ENCODE results near the gene TAX1BP3. TPM values are rescaled to one million over a fixed set of nuclear protein-coding genes. Genes with fewer than 3 reads are reported as not detected.

The TAX1BP3 gene
- total RNA-seq, 4 donors from 2014 or later, result 103 to 245 (median 202) TPM

DNA sequence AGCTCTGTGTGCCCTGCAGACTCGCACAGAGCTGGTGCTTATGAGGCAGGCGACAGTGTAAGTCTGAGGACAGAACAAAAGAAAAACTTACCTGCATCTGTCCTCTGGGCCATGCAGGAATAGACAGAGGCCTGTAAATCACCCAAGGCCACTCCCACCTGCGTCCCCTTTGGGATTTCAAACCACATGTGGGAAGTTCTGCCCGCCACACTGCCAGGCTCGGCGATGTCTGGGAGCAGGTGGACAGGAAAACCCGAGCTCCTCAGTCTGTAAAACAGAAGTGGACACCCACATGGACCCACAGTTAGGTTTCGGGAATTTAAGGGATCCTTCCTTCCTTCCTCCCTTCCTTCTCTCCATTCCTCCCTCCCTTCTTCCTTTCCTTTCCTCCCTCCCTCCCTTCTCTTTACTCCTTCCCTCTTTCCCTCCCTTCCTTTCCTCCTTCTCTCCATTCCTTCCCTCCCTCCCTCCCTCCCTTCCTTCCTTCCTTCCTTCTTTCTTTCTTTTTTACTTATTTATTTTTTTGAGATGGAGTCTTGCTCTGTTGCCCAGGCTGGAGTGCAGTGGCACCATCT, 47.1 kb downstream of the TAX1BP3 start:
- no peak for DNase-seq (ENCODE audit: low spot score in 2 of 2)
- Histone ChIP-seq H3K4me3 (no peak overlapping the region), H3K27ac (no peak overlapping the region), H3K27me3 (no peaks in the 10 kb centered on the region), H3K4me1 (no peaks in the 10 kb centered on the region), H3K36me3 (peaks cover 86% of the 10 kb centered on the region), H3K9me3 (no peaks in the 10 kb centered on the region)
- TF ChIP-seq, protein P1, sequence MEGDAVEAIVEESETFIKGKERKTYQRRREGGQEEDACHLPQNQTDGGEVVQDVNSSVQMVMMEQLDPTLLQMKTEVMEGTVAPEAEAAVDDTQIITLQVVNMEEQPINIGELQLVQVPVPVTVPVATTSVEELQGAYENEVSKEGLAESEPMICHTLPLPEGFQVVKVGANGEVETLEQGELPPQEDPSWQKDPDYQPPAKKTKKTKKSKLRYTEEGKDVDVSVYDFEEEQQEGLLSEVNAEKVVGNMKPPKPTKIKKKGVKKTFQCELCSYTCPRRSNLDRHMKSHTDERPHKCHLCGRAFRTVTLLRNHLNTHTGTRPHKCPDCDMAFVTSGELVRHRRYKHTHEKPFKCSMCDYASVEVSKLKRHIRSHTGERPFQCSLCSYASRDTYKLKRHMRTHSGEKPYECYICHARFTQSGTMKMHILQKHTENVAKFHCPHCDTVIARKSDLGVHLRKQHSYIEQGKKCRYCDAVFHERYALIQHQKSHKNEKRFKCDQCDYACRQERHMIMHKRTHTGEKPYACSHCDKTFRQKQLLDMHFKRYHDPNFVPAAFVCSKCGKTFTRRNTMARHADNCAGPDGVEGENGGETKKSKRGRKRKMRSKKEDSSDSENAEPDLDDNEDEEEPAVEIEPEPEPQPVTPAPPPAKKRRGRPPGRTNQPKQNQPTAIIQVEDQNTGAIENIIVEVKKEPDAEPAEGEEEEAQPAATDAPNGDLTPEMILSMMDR (IDR thresholded peaks at IDR 0.05), result no peak
- TF ChIP-seq POLR2A (IDR thresholded peaks at IDR 0.05), result no peak
- TF ChIP-seq EP300 (IDR thresholded peaks at IDR 0.05), result no peak
- WGBS, result 92% methylated on average over 8 of the region's 8 CpGs

DNA sequence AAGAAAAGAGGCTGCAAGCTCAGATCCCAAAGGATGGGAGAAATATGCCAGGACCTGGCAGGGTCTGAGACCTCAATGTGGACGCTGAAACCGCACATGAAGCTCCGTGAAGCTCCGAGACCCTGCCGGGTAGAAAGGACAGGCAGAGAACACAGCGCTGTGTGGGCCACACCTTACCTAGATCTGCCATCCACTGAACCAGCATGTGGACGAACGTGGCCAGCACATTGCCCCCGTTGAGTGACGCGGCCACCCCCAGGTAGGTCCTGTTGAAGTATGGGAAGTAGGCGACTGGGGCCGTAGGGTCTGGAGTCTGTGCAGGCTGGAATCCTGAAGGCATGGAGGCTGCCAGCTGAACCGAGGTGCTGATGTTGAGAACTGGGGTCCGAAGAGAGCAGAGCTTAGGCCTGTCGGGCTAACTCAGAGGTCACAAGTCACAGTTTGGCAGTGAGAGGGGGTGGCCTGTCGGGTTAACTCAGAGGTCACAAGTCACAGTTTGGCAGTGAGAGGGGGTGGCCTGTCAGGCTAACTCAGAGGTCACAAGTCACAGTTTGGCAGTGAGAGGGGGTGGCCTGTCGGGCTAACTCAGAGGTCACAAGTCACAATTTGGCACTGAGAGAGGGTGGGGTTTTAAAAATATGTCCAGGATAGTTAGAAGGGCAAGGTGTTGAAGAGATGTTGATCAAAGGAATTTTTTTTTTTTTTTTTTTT, 53.1 kb downstream of the TAX1BP3 start:
- no peak for DNase-seq (ENCODE audit: low spot score in 2 of 2)
- WGBS, result 96% methylated on average over 18 of the region's 18 CpGs
- H3K4me1 ChIP-seq, result no peaks in the 10 kb centered on the region
- H3K36me3 ChIP-seq, result peaks cover 95% of the 10 kb centered on the region
- no peaks in the 10 kb centered on the region for H3K27me3 ChIP-seq
- H3K4me3 ChIP-seq, result no peak overlapping the region
- no peaks in the 10 kb centered on the region for H3K9me3 ChIP-seq
- TF ChIP-seq POLR2AphosphoS5 (IDR thresholded peaks at IDR 0.05) (no peak), POLR2A (IDR thresholded peaks at IDR 0.05) (no peak), EP300 (IDR thresholded peaks at IDR 0.05) (no peak)
- TF ChIP-seq, protein P1 (IDR thresholded peaks at IDR 0.05), result no peak
- no peak overlapping the region for H3K27ac ChIP-seq

DNA sequence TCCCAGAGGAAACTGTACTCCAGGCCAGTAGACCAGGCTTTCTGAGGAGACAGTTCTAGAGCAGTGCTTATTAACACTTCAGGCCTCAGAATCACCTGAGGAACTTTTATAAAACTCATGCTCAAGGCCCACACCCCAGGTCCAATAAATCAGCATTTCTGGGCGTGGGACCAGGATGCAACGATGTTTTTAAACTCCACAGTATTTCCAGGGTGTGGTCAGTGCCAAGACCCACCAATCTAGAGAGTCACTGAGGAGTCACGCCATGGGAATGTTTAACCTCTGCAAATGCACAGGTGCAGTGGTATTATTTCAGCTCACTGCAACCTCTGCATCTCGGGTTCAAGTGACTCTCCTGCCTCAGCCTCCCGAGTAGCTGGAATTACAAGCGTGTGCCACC, 55.3 kb downstream of the TAX1BP3 start:
- no peak for TF ChIP-seq EP300 (IDR thresholded peaks at IDR 0.05)
- TF ChIP-seq, protein P1 (IDR thresholded peaks at IDR 0.05), result no peak
- no peak for TF ChIP-seq POLR2AphosphoS5 (IDR thresholded peaks at IDR 0.05)
- no peak for TF ChIP-seq POLR2A (IDR thresholded peaks at IDR 0.05)
- Histone ChIP-seq H3K4me1 (no peaks in the 10 kb centered on the region), H3K27me3 (no peaks in the 10 kb centered on the region), H3K36me3 (peaks cover 95% of the 10 kb centered on the region), H3K4me3 (no peak overlapping the region), H3K27ac (no peak overlapping the region), H3K9me3 (no peaks in the 10 kb centered on the region)
- no peak for DNase-seq (ENCODE audit: low spot score in 2 of 2)
- 84% methylated on average over 5 of the region's 6 CpGs for WGBS

Other genes starting within 250 kb of the TAX1BP3 start
- gene OR1E2, start 234.7 kb downstream of the TAX1BP3 start, total RNA-seq, result 1 to 10 TPM in 1 of 4 donors, not detected in 3; 2.1 TPM
- gene SPATA22, start 196.8 kb downstream of the TAX1BP3 start, total RNA-seq, result not detected
- gene ASPA, start 192.6 kb downstream of the TAX1BP3 start, total RNA-seq, result 1 to 10 TPM in 3 of 4 donors, under 1 TPM in 1; 0.98 to 5.4 (median 1.8) TPM
- 10 to 100 TPM; 25.6 to 45.4 (median 34.4) TPM for gene TRPV3, start 110.8 kb downstream of the TAX1BP3 start, total RNA-seq
- 10 to 100 TPM in 2 of 4 donors, 1 to 10 TPM in 2; 3.2 to 15.8 (median 7.1) TPM for gene TRPV1, start 59.2 kb downstream of the TAX1BP3 start, total RNA-seq
- 10 to 100 TPM; 19.0 to 21.9 (median 20.4) TPM for gene SHPK, start 32.3 kb downstream of the TAX1BP3 start, total RNA-seq
- 10 to 100 TPM; 19.9 to 34.6 (median 26.1) TPM for gene CTNS, start 31.8 kb downstream of the TAX1BP3 start, total RNA-seq
- gene EMC6, start 234 bp upstream of the TAX1BP3 start, total RNA-seq, result 10 to 100 TPM in 3 of 4 donors, 1 to 10 TPM in 1; 3.3 to 17.6 (median 10.4) TPM
- gene P2RX5, start 27.6 kb upstream of the TAX1BP3 start, total RNA-seq, result under 1 TPM in 2 of 4 donors, not detected in 2; 0.49 to 0.56 TPM
- gene HASPIN, start 55.3 kb upstream of the TAX1BP3 start, total RNA-seq, result 1 to 10 TPM in 3 of 4 donors, under 1 TPM in 1; 0.40 to 2.1 (median 1.8) TPM
- 10 to 100 TPM; 14.0 to 20.7 (median 14.4) TPM for gene ITGAE, start 132.6 kb upstream of the TAX1BP3 start, total RNA-seq
- 10 to 100 TPM; 15.4 to 41.8 (median 26.1) TPM for gene NCBP3, start 177.7 kb upstream of the TAX1BP3 start, total RNA-seq
- gene CAMKK1, start 224.5 kb upstream of the TAX1BP3 start, total RNA-seq, result 10 to 100 TPM; 10.8 to 17.3 (median 12.9) TPM
- gene P2RX1, start 247.9 kb upstream of the TAX1BP3 start, total RNA-seq, result 1 to 10 TPM in 2 of 4 donors, under 1 TPM in 2; 0.25 to 2.6 (median 1.2) TPM